Fibroblast of mammary gland (primary cell): ENCODE results near the gene ANKRD24.
"Not testable (repeated sequence)": the region's sequence is repeated elsewhere in the genome, so short reads cannot be mapped to it uniquely, and the experiment has no call there.

Source experiments
- DNase-seq: peaks from one replicate; pipeline ENCODE4 v3.0.0-alpha.2; 2010; ENCODE audit warnings: low read depth
- H3K4me3 ChIP-seq: 2 replicates; pipeline ENCODE4 v1.5.1; 2011; ENCODE audit warnings: low read depth, mild to moderate bottlenecking, low read length, moderate library complexity; ENCODE audit not compliant: control insufficient read depth
- CTCF ChIP-seq: conservative IDR thresholded peaks from 2 replicates; pipeline ENCODE4 v1.5.1; 2011; ENCODE audit warnings: low read depth, low read length, inconsistent platforms; ENCODE audit not compliant: control insufficient read depth, insufficient read depth

The ANKRD24 gene

DNA sequence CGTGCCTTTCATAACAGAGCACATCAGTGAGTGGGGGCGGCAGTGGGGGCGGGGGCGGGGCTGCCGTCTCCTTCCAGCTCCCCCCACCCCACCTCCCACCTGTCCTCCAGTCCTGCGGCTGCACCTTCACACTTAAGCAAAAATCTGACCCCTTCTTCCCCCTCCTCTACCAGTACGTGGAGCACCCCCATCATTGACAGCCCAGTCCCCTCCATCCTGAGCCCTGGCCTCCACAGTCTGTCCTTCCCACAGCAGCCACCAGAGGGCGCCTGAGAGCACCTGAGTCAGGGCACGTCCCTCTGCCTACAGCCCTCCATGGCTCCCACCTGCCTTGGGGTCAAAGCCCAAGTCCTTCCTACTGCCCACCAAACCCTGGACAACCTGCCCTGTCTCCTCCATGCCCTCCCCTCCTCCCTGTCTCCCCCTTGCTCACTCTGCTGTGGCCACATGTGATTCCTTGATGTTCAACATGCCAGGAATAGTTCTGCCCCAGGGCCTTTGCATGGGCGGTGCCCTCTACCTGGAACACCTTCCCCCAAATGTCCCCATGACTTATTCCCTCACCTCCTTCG, 50.9 kb downstream of the ANKRD24 start:
- no peak overlapping the region for H3K4me3 ChIP-seq
- TF ChIP-seq CTCF = peak; percentile 64
- DNase-seq = peak; percentile 25

- TF ChIP-seq CTCF = no peak
- no peak overlapping the region for H3K4me3 ChIP-seq
- no peak for DNase-seq
Measured at GRCh38 chr19:4234142-4234861, 51.8 kb downstream of the ANKRD24 start.

DNA sequence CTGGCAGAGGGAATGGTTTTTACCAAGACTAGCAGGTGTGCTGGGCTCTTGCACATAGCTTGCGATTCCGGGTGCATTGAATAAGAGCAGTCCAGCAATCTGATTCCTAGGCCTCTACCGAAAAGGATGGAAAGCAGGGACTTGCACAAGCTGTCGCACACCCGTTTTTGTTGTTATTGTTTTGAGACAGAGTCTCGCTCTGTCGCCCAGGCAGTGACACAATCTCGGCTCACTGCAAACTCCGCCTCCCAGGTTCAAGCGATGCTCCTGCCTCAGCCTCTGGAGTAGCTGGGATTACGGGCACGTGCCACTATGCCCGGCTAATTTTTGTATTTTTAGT, 52.3 kb downstream of the ANKRD24 start:
- DNase-seq = no peak
- no peak for TF ChIP-seq CTCF
- no peak overlapping the region for H3K4me3 ChIP-seq

- not testable (repeated sequence) for DNase-seq, H3K4me3 ChIP-seq
Measured at GRCh38 chr19:4237510-4237909, 55.0 kb downstream of the ANKRD24 start.

- DNase-seq = no peak
- TF ChIP-seq CTCF = no peak
- no peak overlapping the region for H3K4me3 ChIP-seq
Measured at GRCh38 chr19:4238831-4239230, 56.3 kb downstream of the ANKRD24 start.

DNA sequence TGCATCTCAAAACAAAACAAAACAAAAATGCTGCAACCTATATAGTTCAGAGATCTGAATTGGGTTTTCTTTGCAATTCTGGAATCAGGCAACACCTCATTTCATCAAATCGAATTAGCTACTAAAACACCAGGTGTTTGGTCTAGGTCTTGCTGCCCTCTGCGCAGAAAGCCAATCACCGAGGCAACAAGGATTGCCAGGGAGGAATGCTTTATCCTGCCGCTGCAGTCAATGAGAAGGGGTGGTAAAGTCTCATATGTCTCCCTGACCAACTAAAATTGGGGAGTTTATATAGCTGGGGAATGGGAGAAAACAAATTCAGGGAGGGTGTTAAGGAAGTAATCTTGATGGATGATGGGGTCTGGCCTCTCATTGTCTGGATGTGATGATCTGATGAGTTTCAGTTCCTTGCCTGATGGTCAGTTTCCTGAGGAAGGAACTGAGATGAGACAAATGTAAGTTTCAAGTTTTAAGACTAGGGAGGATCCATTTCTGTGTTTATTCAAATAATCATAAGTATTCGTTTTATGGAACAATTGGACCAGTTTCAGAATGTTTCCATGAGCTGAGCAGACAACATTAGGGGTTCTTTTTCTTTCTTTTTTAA, 59.4 kb downstream of the ANKRD24 start:
- no peak for DNase-seq
- no peak for TF ChIP-seq CTCF

DNA sequence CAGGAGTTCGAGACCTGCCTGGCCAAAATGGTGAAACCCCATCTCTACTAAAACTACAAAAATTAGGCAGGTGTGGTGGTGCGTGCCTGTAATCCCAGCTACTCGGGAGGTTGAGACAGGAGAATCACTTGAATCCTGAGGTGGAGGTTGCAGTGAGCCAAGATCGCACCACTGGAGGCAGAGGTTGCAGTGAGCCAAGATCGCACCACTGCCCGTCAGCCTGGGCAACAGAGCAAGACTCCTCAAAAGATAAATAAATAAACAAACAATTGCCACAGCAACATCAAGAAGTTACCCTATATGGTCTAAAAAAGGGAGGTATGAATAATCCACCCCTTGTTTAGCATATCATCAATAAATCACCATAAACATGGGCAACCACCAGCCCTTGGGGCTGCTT, 63.4 kb downstream of the ANKRD24 start:
- H3K4me3 ChIP-seq, DNase-seq: not testable (repeated sequence)

More for the DNA sequence above, 59.4 kb downstream of the ANKRD24 start:
- H3K4me3 ChIP-seq = no peak overlapping the region
